Suprapubic skin (tissue), 4 donors: ENCODE data around the gene VWF.

Source experiments
- CTCF ChIP-seq, 2 donors: fragments of 200-600 bp in 1 of 2; fragments of 450-650 bp in 1 of 2; sonication (generic) in 1 of 2; IDR thresholded peaks; one replicate each; pipeline ENCODE4 v1.5.1; 2016 to 2019; ENCODE audit warnings: antibody characterized with exemption in 2 of 2, mild to moderate bottlenecking in 1 of 2, moderate library complexity in 1 of 2
- EP300 ChIP-seq: sonication (generic); formaldehyde crosslinking; IDR thresholded peaks from one replicate; pipeline ENCODE4 v1.6.1; 2017; ENCODE audit warnings: antibody characterized with exemption
- POLR2A ChIP-seq, 2 donors: fragments of 450-650 bp; IDR thresholded peaks; one replicate each; pipeline ENCODE4 v1.6.1; 2017; ENCODE audit warnings: antibody characterized with exemption in 2 of 2, mild to moderate bottlenecking in 2 of 2, moderate library complexity in 2 of 2
- POLR2AphosphoS5 ChIP-seq, 3 donors: sonication (generic); formaldehyde crosslinking; IDR thresholded peaks; one replicate each; pipeline ENCODE4 v1.6.1; 2017; ENCODE audit warnings: antibody characterized with exemption in 3 of 3

- TF ChIP-seq CTCF (IDR thresholded peaks at IDR 0.05), result no peak
- TF ChIP-seq POLR2AphosphoS5 (IDR thresholded peaks at IDR 0.05), result no peak
- TF ChIP-seq POLR2A (IDR thresholded peaks at IDR 0.05), result no peak
- no peak for TF ChIP-seq EP300
Observed at GRCh38 chr12:5924342-5924741, 200.1 kb downstream of the VWF start.
